Measurements from ENCODE around the gene FHIT.

FHIT gene

DNA sequence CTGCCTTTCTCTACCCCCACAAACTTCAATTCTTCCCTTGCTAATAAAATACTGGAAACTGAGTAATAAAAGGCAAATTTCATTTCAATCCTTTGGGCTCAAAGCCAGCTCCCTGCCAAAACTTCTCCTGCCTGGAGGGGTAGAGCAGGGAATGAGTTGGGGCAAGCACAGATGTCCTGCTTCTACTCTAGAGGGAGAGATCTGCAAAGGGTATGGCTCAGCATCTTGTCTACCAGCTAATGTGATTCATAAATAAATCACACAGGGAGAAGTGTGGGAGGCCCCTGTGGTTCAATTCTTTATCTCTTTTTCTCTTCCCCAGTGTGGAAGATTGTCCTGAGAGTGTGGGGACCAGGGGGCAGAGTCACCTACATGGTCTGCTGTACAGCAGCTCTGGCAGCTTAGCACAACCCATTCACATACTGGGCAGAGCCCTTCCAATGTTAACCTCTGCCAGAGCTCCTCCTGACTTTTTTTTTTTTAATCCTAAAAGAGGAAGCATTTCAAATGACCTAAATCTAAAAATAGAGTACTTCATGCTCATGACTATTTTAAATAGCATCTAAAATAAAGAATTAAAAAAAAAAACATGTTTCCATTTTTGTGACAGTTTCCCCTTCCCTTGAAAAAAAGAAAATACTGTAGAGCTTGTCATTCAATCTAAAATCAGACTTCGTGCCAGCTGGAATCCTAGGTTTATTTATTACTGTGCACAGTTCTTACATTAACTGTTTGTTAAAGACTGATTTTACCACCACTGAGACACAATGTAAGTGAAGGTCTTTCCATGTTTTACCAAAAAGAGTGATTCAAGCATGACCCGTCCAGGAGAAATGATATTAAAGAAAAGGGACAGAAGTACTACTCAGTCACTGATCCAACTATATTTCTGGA lies 1117.7 kb downstream of the FHIT start:
- DNase-seq (ENCODE audit: low read depth): no peak
- H3K4me3 ChIP-seq (ENCODE audit: low read depth, low read length): no peak overlapping the region
- TF ChIP-seq, protein P1, sequence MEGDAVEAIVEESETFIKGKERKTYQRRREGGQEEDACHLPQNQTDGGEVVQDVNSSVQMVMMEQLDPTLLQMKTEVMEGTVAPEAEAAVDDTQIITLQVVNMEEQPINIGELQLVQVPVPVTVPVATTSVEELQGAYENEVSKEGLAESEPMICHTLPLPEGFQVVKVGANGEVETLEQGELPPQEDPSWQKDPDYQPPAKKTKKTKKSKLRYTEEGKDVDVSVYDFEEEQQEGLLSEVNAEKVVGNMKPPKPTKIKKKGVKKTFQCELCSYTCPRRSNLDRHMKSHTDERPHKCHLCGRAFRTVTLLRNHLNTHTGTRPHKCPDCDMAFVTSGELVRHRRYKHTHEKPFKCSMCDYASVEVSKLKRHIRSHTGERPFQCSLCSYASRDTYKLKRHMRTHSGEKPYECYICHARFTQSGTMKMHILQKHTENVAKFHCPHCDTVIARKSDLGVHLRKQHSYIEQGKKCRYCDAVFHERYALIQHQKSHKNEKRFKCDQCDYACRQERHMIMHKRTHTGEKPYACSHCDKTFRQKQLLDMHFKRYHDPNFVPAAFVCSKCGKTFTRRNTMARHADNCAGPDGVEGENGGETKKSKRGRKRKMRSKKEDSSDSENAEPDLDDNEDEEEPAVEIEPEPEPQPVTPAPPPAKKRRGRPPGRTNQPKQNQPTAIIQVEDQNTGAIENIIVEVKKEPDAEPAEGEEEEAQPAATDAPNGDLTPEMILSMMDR (conservative IDR thresholded peaks at IDR 0.05; ENCODE audit: low read depth, low read length): no peak

DNA sequence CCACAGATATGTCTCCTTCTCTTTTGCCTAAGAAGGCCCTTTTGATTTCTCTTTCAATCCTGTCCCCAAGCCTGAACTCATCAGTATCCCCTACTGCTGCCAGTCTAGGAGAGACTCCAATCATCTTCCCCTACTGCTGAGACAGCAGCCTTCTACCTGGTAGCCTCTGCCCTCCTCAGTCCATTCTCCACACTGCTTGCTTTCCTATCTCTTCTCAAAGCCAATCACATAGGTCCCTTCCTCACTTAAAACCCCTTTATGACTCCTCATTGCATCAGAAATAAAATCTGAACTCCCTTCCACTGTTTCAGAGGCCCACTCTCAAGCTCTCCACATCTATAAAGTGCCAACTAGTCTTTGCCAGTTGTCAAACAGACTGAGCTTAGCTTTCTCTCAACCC lies 1119.6 kb downstream of the FHIT start:
- DNase-seq (ENCODE audit: low read depth): no peak
- TF ChIP-seq, protein P1 (conservative IDR thresholded peaks at IDR 0.05; ENCODE audit: low read depth, low read length): no peak
- H3K4me3 ChIP-seq (ENCODE audit: low read depth, low read length): no peak overlapping the region

DNA sequence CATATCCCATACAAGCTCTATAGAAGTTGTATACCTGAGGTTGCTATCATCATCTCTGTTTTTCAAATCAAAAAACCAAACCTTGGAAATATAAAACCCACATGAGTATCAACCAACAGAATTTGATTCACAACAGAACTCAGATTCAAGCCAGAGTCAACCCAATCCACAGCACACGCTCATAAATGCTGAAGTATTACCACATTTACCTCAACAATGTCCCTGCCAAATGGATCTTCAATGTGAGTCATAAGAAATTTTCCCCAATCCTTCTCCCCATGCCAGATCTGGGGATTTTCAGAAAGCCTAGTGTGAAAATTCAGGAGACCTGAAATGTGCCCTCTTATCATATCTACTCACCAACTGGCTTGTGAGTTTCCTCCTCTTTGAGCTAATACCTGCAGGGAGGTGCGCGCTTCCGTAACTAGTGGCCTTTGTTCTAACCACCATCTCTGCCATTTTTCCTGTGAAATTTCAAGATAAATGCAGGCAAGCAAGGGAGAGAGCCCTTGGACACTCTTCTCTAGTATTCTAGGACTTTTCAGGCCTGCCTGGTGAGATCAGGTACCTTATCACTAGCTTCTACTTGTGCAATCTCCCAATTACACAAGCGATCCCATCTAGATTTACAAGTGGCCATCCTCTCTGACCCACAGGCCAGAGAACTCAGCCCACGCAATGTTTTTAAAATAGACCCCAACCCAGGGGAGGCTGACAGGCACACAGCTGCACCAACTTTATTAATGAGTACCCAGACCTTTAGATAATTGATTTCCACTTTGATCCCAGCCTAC lies 1124.5 kb downstream of the FHIT start:
- TF ChIP-seq, protein P1 (conservative IDR thresholded peaks at IDR 0.05; ENCODE audit: low read depth, low read length): no peak
- H3K4me3 ChIP-seq (ENCODE audit: low read depth, low read length): no peak overlapping the region
- DNase-seq (ENCODE audit: low read depth): no peak

DNA sequence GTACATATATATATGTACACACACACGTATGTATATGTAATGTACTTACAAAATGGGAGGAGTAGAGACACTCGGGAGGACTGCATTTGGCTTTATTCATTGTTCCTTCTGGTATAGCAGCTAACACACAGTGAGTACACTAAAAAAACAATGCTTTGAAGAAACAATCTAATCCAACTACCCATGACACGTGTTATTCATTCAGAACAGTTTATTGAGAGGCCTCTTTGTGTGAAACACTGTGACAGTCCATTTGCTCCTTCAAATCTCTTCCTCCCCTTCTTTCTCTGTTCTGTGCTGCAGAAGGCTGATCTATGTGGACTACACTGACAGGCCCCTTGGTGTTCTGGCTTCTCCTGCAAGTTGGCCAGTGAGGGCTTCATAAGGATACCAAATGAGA lies 1125.6 kb downstream of the FHIT start:
- no peak for DNase-seq (ENCODE audit: low read depth)
- no peak overlapping the region for H3K4me3 ChIP-seq (ENCODE audit: low read depth, low read length)
- TF ChIP-seq, protein P1 (conservative IDR thresholded peaks at IDR 0.05; ENCODE audit: low read depth, low read length): no peak

DNA sequence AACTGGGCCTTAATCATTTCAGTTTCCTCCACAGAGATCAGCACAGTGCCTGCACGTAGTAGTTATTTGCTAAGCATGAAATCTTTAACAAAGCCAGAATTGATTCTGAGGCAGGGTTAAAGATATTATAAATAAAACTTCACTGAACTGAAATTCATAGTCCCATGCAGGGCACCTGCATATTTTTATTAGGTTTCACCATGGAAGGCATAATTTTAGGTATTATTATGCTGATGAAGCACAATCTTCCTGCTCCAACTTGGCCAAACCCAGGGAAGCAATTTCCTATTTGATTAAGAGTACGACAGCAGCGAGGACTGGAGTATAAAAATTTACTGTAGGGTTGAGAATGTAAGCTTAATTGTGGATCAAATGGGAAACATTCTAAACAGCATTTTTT lies 1131.0 kb downstream of the FHIT start:
- H3K4me3 ChIP-seq (ENCODE audit: low read depth, low read length): no peak overlapping the region
- DNase-seq (ENCODE audit: low read depth): no peak
- TF ChIP-seq, protein P1 (conservative IDR thresholded peaks at IDR 0.05; ENCODE audit: low read depth, low read length): no peak

DNA sequence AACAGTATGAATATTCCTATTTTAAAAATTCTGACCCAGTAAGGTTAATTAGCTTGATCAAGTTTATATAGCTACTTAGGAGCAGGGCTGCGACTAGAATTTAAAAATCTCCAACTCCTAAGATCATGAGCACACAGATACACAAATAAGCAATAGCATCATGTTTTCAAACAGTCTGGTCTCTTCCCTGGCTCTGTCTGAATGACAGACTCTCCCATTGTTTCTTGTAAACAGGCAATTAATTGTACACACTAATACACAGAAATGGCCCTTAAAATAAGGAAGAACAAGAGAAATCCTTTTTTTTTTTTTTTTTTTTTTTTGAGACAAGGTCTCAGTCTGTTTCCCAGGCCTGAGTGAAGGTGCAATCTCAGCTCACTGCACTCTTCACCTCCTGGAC lies 1137.1 kb downstream of the FHIT start:
- TF ChIP-seq, protein P1 (conservative IDR thresholded peaks at IDR 0.05; ENCODE audit: low read depth, low read length): no peak
- H3K4me3 ChIP-seq (ENCODE audit: low read depth, low read length): no peak overlapping the region
- DNase-seq (ENCODE audit: low read depth): no peak
